GM12878 (cell line): Measurements from ENCODE around the gene PTK7. TPM values are rescaled to one million over a fixed set of nuclear protein-coding genes. Genes with fewer than 3 reads are reported as not detected.

Experiments used
- ATAC-seq: fragments of 200-7000 bp; cut with Tn5 transposase; 3 replicates; pipeline ENCODE4 v1.9.1; 2020; ENCODE audit warnings: mild to moderate bottlenecking, moderate library complexity
- BruUV-seq: library from RNA; stranded (reverse); fragments of 400-500 nt; replicated peaks from 2 replicates; lab custom pipeline; 2021; lab: Mats Ljungman, UMichigan
- CTCF ChIA-PET: fragments of 300-600 bp; sonication (Branson Sonifier 250); formaldehyde crosslinking; extraction: SDS; loops from one replicate; lab custom pipeline; 2021; ENCODE audit warnings: inconsistent platforms; lab: Yijun Ruan, JAX
- POLR2A ChIA-PET: fragments of 350-600 bp; formaldehyde crosslinking; extraction: SDS; loops from one replicate; lab custom pipeline; 2021; ENCODE audit warnings: inconsistent platforms; lab: Charles Lee
- RAD21 ChIA-PET: fragments of 300-600 bp; sonication (Branson Sonifier 250); formaldehyde crosslinking; loops from one replicate; lab custom pipeline; 2023; ENCODE audit warnings: antibody characterized with exemption; ENCODE audit not compliant: unreplicated experiment; lab: Charles Lee
- SMC1A ChIA-PET: fragments of 300-600 bp; sonication (Branson Sonifier 250); formaldehyde crosslinking; loops from one replicate; lab custom pipeline; 2023; ENCODE audit not compliant: unreplicated experiment, uncharacterized antibody; lab: Charles Lee
- DNase-seq: peaks from one replicate; pipeline ENCODE4 v3.0.0-alpha.2; 2011; ENCODE audit warnings: low read depth, low spot score
- FAIRE-seq: peaks from 3 replicates; lab custom pipeline; 2011; peaks lifted over from hg19 to GRCh38; lab: Jason Lieb, UNC
- H2AFZ ChIP-seq: 2 replicates; pipeline ENCODE4 v1.6.0; 2011; ENCODE audit warnings: low read depth, low read length, control low read depth; ENCODE audit not compliant: control insufficient read depth
- H3K27ac ChIP-seq: 2 replicates; pipeline ENCODE4 v1.5.1; 2011; ENCODE audit warnings: control low read depth; ENCODE audit not compliant: control insufficient read depth, insufficient read depth
- H3K27me3 ChIP-seq, 2 experiments: replicated peaks in 1 of 2; 2 replicates each; pipeline versions ENCODE4 v1.6.0 to v1.6.1; 2011; ENCODE audit warnings: low read length in 1 of 2; ENCODE audit not compliant: control insufficient read depth in 2 of 2, insufficient read depth in 2 of 2
- H3K36me3 ChIP-seq, 2 experiments: 2 replicates each; pipeline ENCODE4 v1.5.1; 2011; ENCODE audit warnings: low read length in 1 of 2; ENCODE audit not compliant: control insufficient read depth in 2 of 2, insufficient read depth in 2 of 2
- H3K4me1 ChIP-seq: 2 replicates; pipeline ENCODE4 v1.6.1; 2011; ENCODE audit warnings: mild to moderate bottlenecking, low read length, moderate library complexity, mixed read lengths; ENCODE audit not compliant: control insufficient read depth, insufficient read depth
- H3K4me2 ChIP-seq: 2 replicates; pipeline ENCODE4 v1.6.0; 2011; ENCODE audit warnings: control low read depth; ENCODE audit not compliant: control insufficient read depth, insufficient read depth
- H3K4me3 ChIP-seq: fragments of 200-600 bp; sonication (generic); 2 replicates; pipeline ENCODE4 v1.5.1; 2016
- H3K79me2 ChIP-seq: 2 replicates; pipeline ENCODE4 v1.6.0; 2011; ENCODE audit warnings: low read length; ENCODE audit not compliant: control insufficient read depth, insufficient read depth
- H3K9ac ChIP-seq: 2 replicates; pipeline ENCODE4 v1.8.0; 2011; ENCODE audit warnings: low read length, control low read depth, mixed read lengths; ENCODE audit not compliant: control insufficient read depth, insufficient read depth
- H3K9me3 ChIP-seq: replicated peaks from 3 replicates; pipeline ENCODE4 v1.5.1; 2011; ENCODE audit warnings: mild to moderate bottlenecking, low read length; ENCODE audit not compliant: control insufficient read depth, insufficient read depth
- H4K20me1 ChIP-seq: 2 replicates; pipeline ENCODE4 v1.6.0; 2011; ENCODE audit not compliant: control insufficient read depth, insufficient read depth
- CBFB ChIP-seq: IDR thresholded peaks from 2 replicates; pipeline ENCODE4 v1.6.1; 2016; ENCODE audit warnings: antibody characterized with exemption, low read depth
- MXI1 ChIP-seq: fragments of 150-350 bp; IDR thresholded peaks from 2 replicates; pipeline ENCODE4 v1.6.1; 2011; ENCODE audit warnings: low read depth, mild to moderate bottlenecking, inconsistent platforms, low read length, improper control_type of control experiment
- POLR2A ChIP-seq: IDR thresholded peaks from 2 replicates; pipeline ENCODE4 v1.6.1; 2011; ENCODE audit warnings: low read depth, mild to moderate bottlenecking, low read length
- POLR2AphosphoS5 ChIP-seq: IDR thresholded peaks from 2 replicates; pipeline ENCODE4 v1.6.1; 2011; ENCODE audit warnings: mild to moderate bottlenecking, low read length, inconsistent platforms
- WGBS: methylation state at CpG from one replicate; pipeline ENCODE4 v1.1.6; 2016; ENCODE audit warnings: low lambda C conversion rate; ENCODE audit not compliant: insufficient replicate concordance, insufficient coverage; ENCODE audit errors: missing lambda C conversion rate; 5-methylcytosine and 5-hydroxymethylcytosine counted together
- in situ Hi-C: fragments of 300-500 bp; cut with MboI; formaldehyde crosslinking; loops from 9 replicates; pipeline ENCODE4 v1.14.3; 2018; ENCODE audit warnings: mixed read lengths
- intact Hi-C: fragments of 100-400 bp; cut with micrococcal nuclease; formaldehyde crosslinking; loops from one replicate; pipeline ENCODE4 v1.14.2; 2022; ENCODE audit not compliant: unreplicated experiment
- polyA plus RNA-seq, 11 experiments: library from polyadenylated mRNA; depleted of rRNA in 4 of 11; unstranded in 6 of 11; stranded (reverse) in 5 of 11; fragments of >200 nt; fragmentation: Nextera tagmentation in 4 of 11; fragmentation: Illumina TruSeq in 1 of 11; extraction: Ambion mirVana in 4 of 11; extraction: Trizol in 1 of 11; gene quantifications; 1 replicate in 1 of 11; 2 replicates in 10 of 11; pipeline versions ENCODE4 v1.2.1 to v1.2.3, GENCODE V29; 2011 to 2016; ENCODE audit warnings: inconsistent platforms in 2 of 11, missing spikeins in 2 of 11, low read depth in 1 of 11
- total RNA-seq, 4 experiments: library from RNA; depleted of rRNA in 3 of 4; stranded (reverse); fragments of >200 nt in 3 of 4; fragmentation: Illumina TruSeq in 1 of 4; extraction: Trizol in 1 of 4; gene quantifications; 2 replicates each; pipeline versions ENCODE4 v1.2.1 to v1.2.3, GENCODE V29; 2013 to 2021

PTK7 gene
- total and polyA plus RNA-seq, 10 of the 15 experiments (the other 5 are each of a cell fraction or from before 2014, with no cell fraction given): 0.18 to 14.4 (median 3.3) TPM; not detected in 1

DNA sequence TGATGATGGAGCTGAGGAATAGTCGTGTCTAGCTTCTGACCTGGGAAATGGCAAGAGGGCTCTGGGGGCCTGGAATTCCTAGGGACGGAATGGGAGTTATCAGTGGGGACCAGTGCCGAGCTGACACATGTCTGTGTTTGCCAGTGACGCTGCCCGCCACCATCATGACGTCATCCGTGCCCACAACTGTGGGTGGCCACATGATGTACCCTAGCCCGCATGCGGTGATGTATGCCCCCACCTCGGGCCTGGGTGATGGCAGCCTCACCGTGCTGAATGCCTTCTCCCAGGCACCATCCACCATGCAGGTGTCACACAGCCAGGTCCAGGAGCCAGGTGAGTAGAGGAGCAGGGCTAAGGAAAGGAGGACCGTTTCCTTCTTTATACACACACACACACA, 102.0 kb downstream of the PTK7 start:
- H3K4me2 ChIP-seq: no peak overlapping the region
- no peak overlapping the region for H2AFZ ChIP-seq
- H3K27ac ChIP-seq: no peak overlapping the region
- ChIA-PET SMC1A (no interaction called here), CTCF (no interaction called here), RAD21 (no interaction called here), POLR2A (interaction anchor here (0.5 to 0.6 kb wide), 3 partner anchors 138 to 1059 kb away, joined by 3 to 9 read pairs (median 3); no protein-coding TSS in a partner anchor)
- no peaks in the 10 kb centered on the region for H3K9me3 ChIP-seq
- H3K27me3 ChIP-seq: no peaks in the 10 kb centered on the region
- H4K20me1 ChIP-seq: peaks cover 6% of the 10 kb centered on the region; the same call in 1 of the 2 replicates
- H3K4me3 ChIP-seq: no peak overlapping the region
- H3K36me3 ChIP-seq: peaks cover 30 to 36% of the 10 kb centered on the region in 2 experiments
- no peak overlapping the region for H3K9ac ChIP-seq
- intact Hi-C loops: loop anchor here (10.0 kb wide), 1 partner anchor 393 kb away; the partner anchor contains the start of gene BICRAL
- 98% methylated on average over 12 of the region's 12 CpGs for WGBS
- H3K4me1 ChIP-seq: peaks cover 33% of the 10 kb centered on the region
- in situ Hi-C loops: no loop called here
- BruUV-seq: no TSS peak
- no peak for DNase-seq
- TF ChIP-seq POLR2A (0 out of 2 replicates have a peak, but pooled peaks have one; percentile 21), MXI1 (no peak), POLR2AphosphoS5 (0 out of 2 replicates have a peak, but pooled peaks have one; percentile 18)
- no peak for ATAC-seq
- no peak for FAIRE-seq
- H3K79me2 ChIP-seq: peaks cover 36% of the 10 kb centered on the region

DNA sequence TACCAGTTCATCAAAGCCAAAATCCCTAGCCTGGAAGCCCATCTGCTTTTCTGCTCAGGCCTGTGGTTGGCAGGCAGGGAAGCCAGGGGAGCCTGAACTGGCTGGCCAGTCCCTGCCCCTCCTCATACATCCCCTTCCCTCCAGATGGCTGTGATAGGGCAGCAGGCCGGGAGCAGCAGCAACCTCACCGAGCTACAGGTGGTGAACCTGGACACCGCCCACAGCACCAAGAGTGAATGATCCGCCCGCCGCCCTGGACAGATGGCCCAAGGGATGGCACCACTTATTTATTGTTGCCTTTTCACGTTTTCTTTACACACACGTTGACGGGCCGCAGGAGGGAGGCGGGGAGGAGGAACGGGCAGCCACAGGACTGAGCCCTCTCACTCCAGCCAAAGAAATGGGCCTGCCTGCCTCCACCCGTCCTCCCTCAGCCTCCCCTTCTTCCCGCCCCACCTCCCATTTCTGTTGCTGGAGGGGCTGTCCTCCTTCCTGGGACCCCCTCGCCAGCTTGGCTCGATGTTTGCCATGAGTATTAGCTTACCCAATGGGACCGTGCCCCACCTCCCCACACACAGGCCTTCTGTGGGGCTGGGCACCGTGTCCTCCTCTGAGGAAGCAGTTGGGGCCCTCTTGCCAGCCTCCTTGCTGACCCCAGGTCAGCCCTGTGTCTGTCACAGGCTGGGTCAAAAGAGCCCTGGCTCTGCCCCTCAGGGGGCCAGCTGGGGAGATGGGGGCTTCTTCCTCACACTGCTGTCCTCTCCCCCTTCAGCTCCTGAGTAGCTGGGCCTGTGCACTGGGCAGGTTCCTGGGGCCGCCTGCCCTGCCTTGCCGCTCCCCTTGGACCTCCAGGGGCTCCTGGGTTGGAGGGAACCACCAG, 103.1 kb downstream of the PTK7 start:
- no peak overlapping the region for H3K4me2 ChIP-seq
- no peaks in the 10 kb centered on the region for H3K27me3 ChIP-seq
- intact Hi-C loops (loop anchor here (10.0 kb wide), 1 partner anchor 394 kb away; the partner anchor contains the start of gene BICRAL), in situ Hi-C loops (no loop called here)
- ChIA-PET SMC1A (interaction anchor here (0.5 kb wide), 1 partner anchor 281 kb away, joined by 3 read pairs; no protein-coding TSS in a partner anchor), POLR2A (interaction anchor here (0.6 kb wide), 1 partner anchor 82 kb away, joined by 3 read pairs; no protein-coding TSS in a partner anchor), RAD21 (interaction anchor here (0.6 kb wide), 1 partner anchor 9 kb away, joined by 4 read pairs; no protein-coding TSS in a partner anchor), CTCF (interaction anchor here (0.7 kb wide), 1 partner anchor 56 kb away, joined by 3 read pairs; no protein-coding TSS in a partner anchor)
- ATAC-seq (no peak), DNase-seq (no peak), FAIRE-seq (no peak)
- H3K36me3 ChIP-seq: peaks cover 30 to 36% of the 10 kb centered on the region in 2 experiments
- peaks cover 29% of the 10 kb centered on the region for H3K79me2 ChIP-seq
- WGBS: 91% methylated on average over 16 of the region's 20 CpGs
- no peak overlapping the region for H3K9ac ChIP-seq
- H3K27ac ChIP-seq: no peak overlapping the region
- H4K20me1 ChIP-seq: peaks cover 2% of the 10 kb centered on the region; the same call in 1 of the 2 replicates
- no peak overlapping the region for H2AFZ ChIP-seq
- H3K9me3 ChIP-seq: no peaks in the 10 kb centered on the region
- TF ChIP-seq POLR2AphosphoS5 (peak; percentile 50; the same call in 1 of the 2 replicates), CBFB (no peak)
- H3K4me3 ChIP-seq: no peak overlapping the region
- peaks cover 27% of the 10 kb centered on the region for H3K4me1 ChIP-seq
- no TSS peak for BruUV-seq
